ENCODE results near the gene ADAMTSL1. TPM values are rescaled to one million over a fixed set of nuclear protein-coding genes. Genes with fewer than 3 reads are reported as not detected.

ADAMTSL1 gene
- total RNA-seq, 1 donor from 2014 or later: 3.4 TPM

DNA sequence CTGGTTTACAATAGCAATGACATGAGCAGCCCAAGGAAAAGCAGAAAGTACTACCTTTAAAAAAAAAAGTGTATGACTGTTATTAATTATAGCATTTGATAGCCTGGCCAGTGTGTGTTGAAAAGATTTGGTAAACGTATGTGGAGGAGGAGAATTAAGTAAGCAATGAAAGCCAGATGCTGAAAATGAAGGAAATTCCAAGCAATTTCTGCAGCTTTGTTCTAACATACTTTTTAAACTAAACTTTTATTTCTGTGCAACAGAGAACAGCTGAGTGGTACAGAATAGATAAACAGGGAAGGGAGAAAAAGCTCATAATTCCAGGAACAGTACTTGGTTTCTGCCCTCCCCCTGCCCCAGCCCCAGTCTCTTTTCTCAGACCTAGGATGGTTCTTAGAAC is 252.6 kb downstream of the ADAMTSL1 start:
- no peak for DNase-seq (ENCODE audit: low spot score)

DNA sequence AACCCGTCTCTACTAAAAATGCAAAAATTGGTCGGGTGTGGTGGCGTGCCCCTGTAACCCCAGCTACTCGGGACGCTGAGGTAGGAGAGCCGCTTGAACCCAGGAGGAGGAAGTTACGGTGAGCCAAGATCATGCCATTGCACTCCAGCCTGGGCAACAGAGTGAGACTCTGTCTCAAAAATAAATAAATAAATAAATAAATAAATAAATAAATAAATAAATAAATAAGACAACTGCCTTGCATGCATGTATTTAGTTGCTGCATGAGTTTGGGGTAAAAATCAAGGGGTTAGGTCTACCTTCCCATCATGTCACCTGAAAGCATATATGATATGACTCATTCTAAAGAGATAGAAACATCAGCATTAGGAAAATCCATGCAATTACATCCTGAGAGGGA is 254.0 kb downstream of the ADAMTSL1 start:
- no peak for DNase-seq (ENCODE audit: low spot score)

DNA sequence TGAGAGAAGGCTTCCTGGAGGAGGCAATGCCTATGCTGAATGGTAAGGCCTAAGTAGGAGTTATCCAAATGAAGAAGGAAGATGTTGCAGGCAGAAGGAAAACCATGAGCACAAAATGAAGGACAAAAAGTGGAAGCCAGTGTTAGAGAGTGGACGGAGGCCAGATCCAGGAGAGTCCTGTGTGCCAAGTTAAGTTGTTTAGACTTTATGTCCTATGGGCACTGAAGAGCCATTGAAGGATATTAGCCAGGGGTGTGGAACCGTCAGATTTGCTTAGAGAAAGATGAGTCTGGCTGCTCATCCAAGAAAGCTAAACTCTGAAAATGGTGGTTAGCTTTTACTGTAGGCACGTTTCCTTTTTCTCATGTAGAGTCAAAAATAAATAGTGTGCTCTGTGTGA is 254.7 kb downstream of the ADAMTSL1 start:
- DNase-seq (ENCODE audit: low spot score): no peak

GRCh38 chr9:18730241-18730640 is 256.3 kb downstream of the ADAMTSL1 start:
- no peak for DNase-seq (ENCODE audit: low spot score)

GRCh38 chr9:18739127-18739526 is 265.2 kb downstream of the ADAMTSL1 start:
- DNase-seq (ENCODE audit: low spot score): no peak

DNA sequence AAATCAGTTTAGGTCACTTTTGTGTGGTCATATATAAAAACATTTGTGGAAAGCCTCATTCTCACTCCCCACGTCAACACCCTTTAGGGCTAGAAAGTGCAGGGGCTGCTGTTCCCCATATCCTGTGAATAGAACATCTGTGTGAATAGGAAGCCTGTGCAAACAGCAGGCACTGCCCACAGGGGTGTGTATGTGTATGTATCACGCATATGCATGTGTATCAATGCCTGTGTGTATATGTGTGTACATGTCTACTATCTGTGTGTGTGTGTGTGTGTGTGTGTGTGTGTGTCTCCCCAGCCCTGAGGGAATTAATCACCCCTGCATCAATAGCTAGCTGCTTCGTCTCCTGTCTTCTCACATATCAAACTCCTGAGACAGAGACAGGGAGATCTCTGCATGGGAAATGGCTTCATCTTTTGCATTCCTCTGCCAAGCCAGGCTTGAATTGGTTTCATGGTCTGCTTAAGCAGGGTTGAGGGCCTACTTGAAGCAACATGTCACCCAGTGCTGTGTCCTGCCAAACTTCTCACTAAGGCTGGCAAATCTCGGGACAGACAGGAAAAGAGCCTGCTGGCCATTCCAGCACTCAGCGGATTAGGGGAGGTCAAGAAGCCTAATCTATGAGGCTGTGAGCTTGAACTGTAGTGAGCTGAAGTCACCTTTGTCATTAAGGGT is 265.8 kb downstream of the ADAMTSL1 start:
- no peak for DNase-seq (ENCODE audit: low spot score)

GRCh38 chr9:18741359-18741758 is 267.4 kb downstream of the ADAMTSL1 start:
- no peak for DNase-seq (ENCODE audit: low spot score)

GRCh38 chr9:18741945-18742344 is 268.0 kb downstream of the ADAMTSL1 start:
- no peak for DNase-seq (ENCODE audit: low spot score)

DNA sequence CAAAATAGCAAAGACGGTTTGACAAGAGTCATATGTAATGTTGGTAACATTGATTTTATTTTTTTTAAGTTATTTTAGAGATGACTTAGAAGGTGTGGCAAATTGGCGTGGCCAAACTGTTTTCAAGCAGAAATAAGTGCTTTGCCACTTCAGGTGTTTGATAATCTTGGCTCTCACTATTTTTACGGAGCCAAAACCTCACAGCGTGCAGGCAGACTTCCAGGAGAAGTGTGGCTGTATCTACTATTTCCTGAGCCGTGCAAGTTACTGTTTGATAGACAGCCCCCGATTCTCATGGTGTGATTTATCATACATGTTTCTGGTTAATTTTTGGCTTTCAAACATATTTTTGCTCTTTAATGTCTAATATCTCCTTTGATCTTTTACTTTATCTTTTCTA is 269.5 kb downstream of the ADAMTSL1 start:
- no peak for DNase-seq (ENCODE audit: low spot score)

DNA sequence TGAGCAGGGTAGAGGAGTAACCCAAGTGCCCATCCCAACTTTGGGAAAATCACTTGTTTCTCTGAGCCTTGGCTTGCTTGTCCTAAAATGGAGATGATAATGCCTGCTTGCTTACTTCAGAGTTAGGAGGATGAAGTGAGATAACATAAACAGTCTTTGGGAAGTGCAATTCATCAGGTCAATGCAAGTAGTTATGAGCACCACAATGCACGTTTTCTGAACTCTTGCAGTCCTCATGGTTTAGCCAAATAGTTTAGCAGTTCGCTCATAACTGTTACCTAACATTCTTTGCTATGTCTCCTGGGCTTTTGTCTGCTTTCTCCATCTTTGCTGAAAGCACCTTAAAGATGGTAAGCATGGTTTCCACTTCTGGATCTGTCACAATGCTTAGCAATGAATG is 270.0 kb downstream of the ADAMTSL1 start:
- no peak for DNase-seq (ENCODE audit: low spot score)

DNA sequence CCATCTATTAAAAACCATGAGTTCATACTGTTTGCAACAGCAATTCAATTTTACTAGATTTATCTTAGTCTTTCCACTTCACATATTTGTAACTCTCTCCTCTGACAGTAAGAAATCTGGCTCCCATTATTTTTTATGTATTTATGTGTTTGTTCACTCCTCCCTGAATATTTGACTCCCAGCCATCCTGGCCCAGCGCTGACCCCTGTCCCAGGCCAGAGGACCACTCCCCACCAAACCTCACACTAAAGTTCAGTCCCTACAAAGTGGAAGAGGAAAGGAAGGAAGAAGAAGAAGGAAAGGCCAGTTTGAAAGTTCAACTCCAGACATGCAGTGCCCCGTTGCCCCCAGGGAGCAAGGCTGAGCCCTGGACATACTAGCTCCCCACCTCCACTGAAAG is 271.8 kb downstream of the ADAMTSL1 start:
- DNase-seq (ENCODE audit: low spot score): no peak

DNA sequence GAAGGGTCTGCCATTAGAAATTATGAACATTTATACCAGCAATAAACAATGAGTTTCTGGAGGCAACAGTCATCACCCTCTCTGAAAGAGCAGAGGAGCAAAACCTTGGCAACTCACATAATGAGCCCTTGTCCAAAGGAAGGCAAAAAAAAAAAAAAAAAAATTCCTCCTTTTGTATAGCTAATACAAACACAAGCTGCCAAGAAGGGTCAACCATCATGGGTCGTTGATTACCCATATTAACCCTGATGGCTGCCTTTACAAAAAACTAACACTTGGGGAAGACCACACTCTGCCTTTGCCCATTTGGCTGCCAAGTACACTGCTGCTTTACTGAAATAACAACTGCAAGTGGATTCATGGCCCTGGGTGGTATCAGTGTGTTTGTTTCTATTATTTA is 272.7 kb downstream of the ADAMTSL1 start:
- DNase-seq (ENCODE audit: low spot score): no peak

DNA sequence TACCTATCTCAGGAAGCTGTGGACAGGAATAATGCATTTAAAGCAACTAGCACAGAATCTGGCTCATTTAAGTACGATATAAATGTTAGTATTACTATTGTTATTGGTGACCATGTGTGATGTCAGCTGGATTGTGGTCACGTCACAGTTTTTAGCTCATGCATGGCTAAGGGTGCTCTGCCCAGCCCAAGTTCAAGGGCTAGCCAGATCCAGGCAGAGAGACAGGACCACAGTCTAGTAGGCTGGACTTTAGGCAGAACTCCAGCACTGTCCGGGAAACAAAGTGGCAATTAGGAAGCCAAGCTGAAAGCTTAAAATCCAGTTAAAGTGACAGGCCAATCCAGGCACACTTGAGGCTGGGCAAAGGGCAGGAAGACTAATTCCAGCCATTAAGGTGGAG is 273.6 kb downstream of the ADAMTSL1 start:
- no peak for DNase-seq (ENCODE audit: low spot score)

DNA sequence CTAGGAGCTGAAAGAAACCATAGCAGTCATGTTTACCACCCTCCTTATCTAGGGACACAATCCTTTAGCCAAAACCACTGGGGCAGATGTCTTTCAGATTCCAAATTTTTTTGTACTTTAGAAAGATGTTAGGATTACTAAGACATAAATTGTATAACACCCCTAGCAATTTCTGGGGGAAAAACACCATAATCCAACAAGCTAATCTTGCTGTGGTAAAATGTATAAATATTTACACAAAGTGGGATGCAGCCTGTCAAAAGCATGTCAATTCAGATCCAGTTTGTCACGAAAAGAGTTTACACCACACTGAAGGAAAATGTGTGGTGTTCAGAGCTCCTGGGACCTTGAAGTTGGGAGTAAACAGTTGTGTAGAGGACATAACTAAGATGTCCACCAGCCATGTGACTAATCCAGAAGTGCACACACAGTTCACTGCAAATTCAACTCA is 274.3 kb downstream of the ADAMTSL1 start:
- DNase-seq (ENCODE audit: low spot score): no peak

GRCh38 chr9:18749711-18750110 is 275.8 kb downstream of the ADAMTSL1 start:
- no peak for DNase-seq (ENCODE audit: low spot score)

DNA sequence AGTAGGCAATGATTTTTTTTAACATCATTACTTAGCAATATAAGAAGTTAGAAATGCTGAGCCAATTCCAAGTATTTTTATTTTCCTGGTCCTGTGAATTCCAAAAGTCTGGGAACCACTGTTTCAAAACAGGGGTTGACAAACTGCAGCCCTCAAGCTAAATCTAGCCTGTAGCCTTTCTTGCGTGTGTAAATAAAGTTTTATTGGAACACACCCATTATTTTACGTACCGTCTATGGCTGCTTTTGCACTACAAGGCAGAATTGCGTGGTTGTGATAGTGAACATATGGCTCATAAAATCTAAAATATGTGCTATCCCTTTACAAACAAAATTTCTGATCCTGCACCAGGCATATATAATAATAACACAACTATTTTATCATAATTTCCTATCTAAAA is 280.0 kb downstream of the ADAMTSL1 start:
- no peak for DNase-seq (ENCODE audit: low spot score)

DNA sequence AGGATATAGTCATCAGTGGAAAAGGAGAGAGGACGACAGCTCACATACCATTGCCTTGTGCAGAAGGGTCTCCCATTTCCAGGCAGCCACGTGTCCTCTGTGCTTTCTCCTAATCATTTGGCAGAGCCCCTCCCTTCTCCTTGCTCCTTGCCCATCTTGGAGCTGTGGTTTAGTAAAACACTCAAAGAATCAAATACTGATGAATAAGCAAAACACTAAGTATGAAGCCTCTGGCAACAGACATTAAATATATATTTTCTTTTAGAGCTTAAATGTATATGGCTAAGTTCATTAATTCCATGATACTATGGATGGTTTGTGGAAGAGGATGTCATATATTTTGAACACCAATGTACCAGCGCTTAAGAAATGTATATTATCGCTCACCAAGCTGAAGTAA is 280.6 kb downstream of the ADAMTSL1 start:
- DNase-seq (ENCODE audit: low spot score): no peak

- DNase-seq (ENCODE audit: low spot score): no peak
Observed at GRCh38 chr9:18755263-18755662, 281.3 kb downstream of the ADAMTSL1 start.

DNA sequence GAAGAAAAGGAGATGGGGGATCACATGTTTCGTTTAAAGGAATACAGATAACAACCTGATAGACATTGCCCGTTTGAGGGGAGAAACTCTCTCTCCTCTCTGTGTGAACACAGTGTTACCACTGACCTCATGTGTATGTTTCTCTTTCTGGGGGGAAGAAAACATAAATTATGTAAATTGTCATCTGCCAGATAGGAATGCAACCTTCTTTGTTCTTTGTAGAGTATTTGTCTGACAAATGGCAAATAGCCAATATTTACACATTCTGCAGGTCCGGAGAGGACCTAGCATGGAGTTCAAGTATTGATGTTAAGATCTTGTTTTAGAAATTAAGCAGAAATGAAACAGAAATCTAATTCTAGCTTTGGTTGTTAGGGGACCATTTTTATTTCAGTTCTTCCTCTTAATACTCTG is 282.8 kb downstream of the ADAMTSL1 start:
- DNase-seq (ENCODE audit: low spot score): no peak

GRCh38 chr9:18759827-18760226 is 285.9 kb downstream of the ADAMTSL1 start:
- no peak for DNase-seq (ENCODE audit: low spot score)

GRCh38 chr9:18761742-18762300 is 287.9 kb downstream of the ADAMTSL1 start:
- DNase-seq (ENCODE audit: low spot score): no peak

GRCh38 chr9:18766989-18767550 is 293.1 kb downstream of the ADAMTSL1 start:
- DNase-seq (ENCODE audit: low spot score): no peak

Data from mesenteric fat pad (tissue), 1 donor.